ENCODE measurements around the gene POFUT1.
"Not testable (repeated sequence)": the region's sequence is repeated elsewhere in the genome, so short reads cannot be mapped to it uniquely, and the experiment has no call there.

The POFUT1 gene

GRCh38 chr20:32181606-32182005 is 26.1 kb upstream of the POFUT1 start:
- H3K4me1 Mint-ChIP-seq (ENCODE audit: low read depth) = no peaks in the 10 kb centered on the region

GRCh38 chr20:32183947-32184635 is 23.6 kb upstream of the POFUT1 start:
- H3K27me3 Mint-ChIP-seq = no peaks in the 10 kb centered on the region
- no peak overlapping the region for H3K27ac Mint-ChIP-seq
- H3K36me3 Mint-ChIP-seq (ENCODE audit: low read depth) = peaks cover 4% of the 10 kb centered on the region
- peaks cover 5% of the 10 kb centered on the region for H3K4me1 Mint-ChIP-seq (ENCODE audit: low read depth)
- no peak overlapping the region for H3K4me3 Mint-ChIP-seq
- H3K9me3 Mint-ChIP-seq = no peaks in the 10 kb centered on the region

More at GRCh38 chr20:32181606-32182005, 26.1 kb upstream of the POFUT1 start:
- H3K27ac Mint-ChIP-seq = no peak overlapping the region
- no peak overlapping the region for H3K4me3 Mint-ChIP-seq
- H3K9me3 Mint-ChIP-seq = no peaks in the 10 kb centered on the region
- H3K36me3 Mint-ChIP-seq (ENCODE audit: low read depth) = peaks cover 5% of the 10 kb centered on the region
- H3K27me3 Mint-ChIP-seq = no peaks in the 10 kb centered on the region

- H3K4me1 Mint-ChIP-seq (ENCODE audit: low read depth) = peaks cover 13% of the 10 kb centered on the region
- peaks cover 4% of the 10 kb centered on the region for H3K36me3 Mint-ChIP-seq (ENCODE audit: low read depth)
- H3K9me3 Mint-ChIP-seq = no peaks in the 10 kb centered on the region
- no peaks in the 10 kb centered on the region for H3K27me3 Mint-ChIP-seq
- no peak overlapping the region for H3K4me3 Mint-ChIP-seq
- no peak overlapping the region for H3K27ac Mint-ChIP-seq
Measured at GRCh38 chr20:32184961-32185603, 22.6 kb upstream of the POFUT1 start.

- Mint-ChIP-seq H3K36me3 (ENCODE audit: low read depth) (peaks cover 4% of the 10 kb centered on the region), H3K27me3 (no peaks in the 10 kb centered on the region), H3K4me3 (no peak overlapping the region), H3K27ac (no peak overlapping the region), H3K9me3 (no peaks in the 10 kb centered on the region), H3K4me1 (ENCODE audit: low read depth) (peaks cover 25% of the 10 kb centered on the region)
Measured at GRCh38 chr20:32186506-32186905, 21.2 kb upstream of the POFUT1 start.

- Mint-ChIP-seq H3K4me1 (ENCODE audit: low read depth) (peaks cover 41% of the 10 kb centered on the region), H3K36me3 (ENCODE audit: low read depth) (peaks cover 17% of the 10 kb centered on the region)
Measured at GRCh38 chr20:32188376-32189122, 19.1 kb upstream of the POFUT1 start.

GRCh38 chr20:32189123-32189410 is 18.6 kb upstream of the POFUT1 start:
- Mint-ChIP-seq H3K4me1 (ENCODE audit: low read depth) (peaks cover 41% of the 10 kb centered on the region), H3K27me3 (no peaks in the 10 kb centered on the region), H3K9me3 (no peaks in the 10 kb centered on the region), H3K36me3 (ENCODE audit: low read depth) (peaks cover 22% of the 10 kb centered on the region), H3K27ac (peak overlapping the region; percentile 17), H3K4me3 (peak overlapping the region; percentile 78)

More at GRCh38 chr20:32188376-32189122, 19.1 kb upstream of the POFUT1 start:
- Mint-ChIP-seq H3K27ac (peak overlapping the region; percentile 17), H3K4me3 (peak overlapping the region; percentile 36), H3K9me3 (no peaks in the 10 kb centered on the region), H3K27me3 (no peaks in the 10 kb centered on the region)

GRCh38 chr20:32189691-32190615 is 17.7 kb upstream of the POFUT1 start:
- Mint-ChIP-seq H3K4me1 (ENCODE audit: low read depth) (peaks cover 45% of the 10 kb centered on the region), H3K9me3 (no peaks in the 10 kb centered on the region), H3K27ac (peak overlapping the region; percentile 84), H3K36me3 (ENCODE audit: low read depth) (peaks cover 28% of the 10 kb centered on the region), H3K27me3 (no peaks in the 10 kb centered on the region), H3K4me3 (peak overlapping the region; percentile 78)

- H3K4me3 Mint-ChIP-seq = peak overlapping the region; percentile 66
- peak overlapping the region; percentile 84 for H3K27ac Mint-ChIP-seq
- peaks cover 52% of the 10 kb centered on the region for H3K4me1 Mint-ChIP-seq (ENCODE audit: low read depth)
- peaks cover 37% of the 10 kb centered on the region for H3K36me3 Mint-ChIP-seq (ENCODE audit: low read depth)
- no peaks in the 10 kb centered on the region for H3K9me3 Mint-ChIP-seq
- no peaks in the 10 kb centered on the region for H3K27me3 Mint-ChIP-seq
Measured at GRCh38 chr20:32190616-32191415, 16.9 kb upstream of the POFUT1 start.

GRCh38 chr20:32191422-32191821 is 16.3 kb upstream of the POFUT1 start:
- H3K27me3 Mint-ChIP-seq = no peaks in the 10 kb centered on the region
- peaks cover 43% of the 10 kb centered on the region for H3K36me3 Mint-ChIP-seq (ENCODE audit: low read depth)
- H3K27ac Mint-ChIP-seq = peak overlapping the region; percentile 84
- H3K9me3 Mint-ChIP-seq = no peaks in the 10 kb centered on the region
- no peak overlapping the region for H3K4me3 Mint-ChIP-seq
- H3K4me1 Mint-ChIP-seq (ENCODE audit: low read depth) = peaks cover 57% of the 10 kb centered on the region

GRCh38 chr20:32191873-32192272 is 15.8 kb upstream of the POFUT1 start:
- Mint-ChIP-seq H3K9me3 (no peaks in the 10 kb centered on the region), H3K4me1 (ENCODE audit: low read depth) (peaks cover 60% of the 10 kb centered on the region), H3K27me3 (no peaks in the 10 kb centered on the region), H3K27ac (peak overlapping the region; percentile 84), H3K36me3 (ENCODE audit: low read depth) (peaks cover 47% of the 10 kb centered on the region), H3K4me3 (no peak overlapping the region)

GRCh38 chr20:32192698-32193097 is 15.0 kb upstream of the POFUT1 start:
- H3K27me3 Mint-ChIP-seq = no peaks in the 10 kb centered on the region
- H3K4me3 Mint-ChIP-seq = no peak overlapping the region
- H3K4me1 Mint-ChIP-seq (ENCODE audit: low read depth) = peaks cover 64% of the 10 kb centered on the region
- peak overlapping the region; percentile 67 for H3K27ac Mint-ChIP-seq
- no peaks in the 10 kb centered on the region for H3K9me3 Mint-ChIP-seq
- H3K36me3 Mint-ChIP-seq (ENCODE audit: low read depth) = peaks cover 56% of the 10 kb centered on the region

- Mint-ChIP-seq H3K4me1 (ENCODE audit: low read depth) (peaks cover 67% of the 10 kb centered on the region), H3K36me3 (ENCODE audit: low read depth) (peaks cover 61% of the 10 kb centered on the region)
- H3K27ac Mint-ChIP-seq, H3K9me3 Mint-ChIP-seq, H3K27me3 Mint-ChIP-seq, H3K4me3 Mint-ChIP-seq: not testable (repeated sequence)
Measured at GRCh38 chr20:32193336-32193735, 14.3 kb upstream of the POFUT1 start.

- no peaks in the 10 kb centered on the region for H3K27me3 Mint-ChIP-seq
- no peak overlapping the region for H3K4me3 Mint-ChIP-seq
- H3K4me1 Mint-ChIP-seq (ENCODE audit: low read depth) = peaks cover 69% of the 10 kb centered on the region
- H3K27ac Mint-ChIP-seq = peak overlapping the region; percentile 42
- peaks cover 64% of the 10 kb centered on the region for H3K36me3 Mint-ChIP-seq (ENCODE audit: low read depth)
- no peaks in the 10 kb centered on the region for H3K9me3 Mint-ChIP-seq
Measured at GRCh38 chr20:32193996-32194395, 13.7 kb upstream of the POFUT1 start.

- no peak overlapping the region for H3K4me3 Mint-ChIP-seq
- H3K36me3 Mint-ChIP-seq (ENCODE audit: low read depth) = peaks cover 80% of the 10 kb centered on the region
- H3K9me3 Mint-ChIP-seq = no peaks in the 10 kb centered on the region
- H3K27me3 Mint-ChIP-seq = no peaks in the 10 kb centered on the region
- H3K4me1 Mint-ChIP-seq (ENCODE audit: low read depth) = peaks cover 74% of the 10 kb centered on the region
- peak overlapping the region; percentile 75 for H3K27ac Mint-ChIP-seq
Measured at GRCh38 chr20:32195581-32195980, 12.1 kb upstream of the POFUT1 start.

Measured in stimulated activated naive CD8-positive, alpha-beta T cell treated with anti-CD3 and anti-CD28 coated beads, Interleukin-15, Interleukin-2, amounts not matched to agents 100 ng/mL and 50 ng/mL, for 24 hours (primary cell).